ENCODE measurements around the gene ZNF169. TPM values are rescaled to one million over a fixed set of nuclear protein-coding genes. Genes with fewer than 3 reads are reported as not detected.
"Not testable (repeated sequence)": the region's sequence is repeated elsewhere in the genome, so short reads cannot be mapped to it uniquely, and the experiment has no call there.

ZNF169 gene
- total and polyA plus RNA-seq, 2 donors (not counting 1 experiment from before 2014, with no cell fraction given): 19.0 to 26.9 TPM

- H3K4me1 Mint-ChIP-seq; DNase-seq; H3K4me1 ChIP-seq (ENCODE audit: control insufficient read depth in 2 of 2, insufficient read depth in 2 of 2, low read length in 2 of 2); H3K27ac ChIP-seq (ENCODE audit: low read length in 2 of 2); H3K9ac ChIP-seq (ENCODE audit: low read length); H3K4me3 Mint-ChIP-seq; H3K27ac Mint-ChIP-seq; H4K20me1 ChIP-seq (ENCODE audit: control insufficient read depth, insufficient read depth, low read length, poor library complexity, severe bottlenecking); intact Hi-C loops (cut with micrococcal nuclease); H3K79me2 ChIP-seq (ENCODE audit: control insufficient read depth, insufficient read depth, low read length); H3K27me3 Mint-ChIP-seq; H3K9me3 Mint-ChIP-seq (ENCODE audit: insufficient read depth); H3K4me3 ChIP-seq (ENCODE audit: control extremely low read depth in 1 of 5, extremely low read depth in 1 of 5, insufficient read depth in 1 of 5, low read depth in 2 of 5, low read length in 4 of 5); H2AFZ ChIP-seq (ENCODE audit: insufficient read depth, low read depth, low read length, poor library complexity, severe bottlenecking); H3K27me3 ChIP-seq (replicated peaks in 1 of 4; ENCODE audit: control extremely low read depth in 1 of 4, control insufficient read depth in 3 of 4, insufficient read depth in 4 of 4, low read length in 3 of 4); H3K9me3 ChIP-seq (ENCODE audit: control extremely low read depth in 1 of 3, control insufficient read depth in 2 of 3, insufficient read depth in 1 of 3, low read length in 2 of 3); H3K36me3 ChIP-seq (replicated peaks in 1 of 2; ENCODE audit: control extremely low read depth in 1 of 2, control insufficient read depth in 1 of 2, extremely low read depth in 1 of 2, insufficient read depth in 2 of 2, low read length in 1 of 2); POLR2A ChIA-PET; CTCF ChIA-PET; ATAC-seq (ENCODE audit: low read depth); H3K4me2 ChIP-seq (replicated peaks; ENCODE audit: low read depth, low read length, poor library complexity, severe bottlenecking): not testable (repeated sequence)
- no CpG with 5 or more reads among the region's 6 CpGs for WGBS (ENCODE audit: insufficient coverage)
These were observed 80.6 kb downstream of the ZNF169 start for GRCh38 chr9:94339657-94340056.

- ATAC-seq (ENCODE audit: low read depth); H2AFZ ChIP-seq (ENCODE audit: insufficient read depth, low read depth, low read length, poor library complexity, severe bottlenecking); H3K4me3 Mint-ChIP-seq: not testable (repeated sequence)
These were observed 81.7 kb downstream of the ZNF169 start for GRCh38 chr9:94340750-94341149.

GRCh38 chr9:94341703-94342102, 82.6 kb downstream of the ZNF169 start:
- no CpG with 5 or more reads among the region's 2 CpGs for WGBS (ENCODE audit: insufficient coverage)
- H3K27ac ChIP-seq (ENCODE audit: low read length in 2 of 2); H3K4me1 Mint-ChIP-seq; intact Hi-C loops (cut with micrococcal nuclease); POLR2A ChIA-PET; H3K27me3 Mint-ChIP-seq; ATAC-seq (ENCODE audit: low read depth); H3K27me3 ChIP-seq (replicated peaks in 1 of 4; ENCODE audit: control extremely low read depth in 1 of 4, control insufficient read depth in 3 of 4, insufficient read depth in 4 of 4, low read length in 3 of 4); H3K4me3 Mint-ChIP-seq; H3K9me3 Mint-ChIP-seq (ENCODE audit: insufficient read depth); H2AFZ ChIP-seq (ENCODE audit: insufficient read depth, low read depth, low read length, poor library complexity, severe bottlenecking); H3K4me2 ChIP-seq (replicated peaks; ENCODE audit: low read depth, low read length, poor library complexity, severe bottlenecking); H3K4me1 ChIP-seq (ENCODE audit: control insufficient read depth in 2 of 2, insufficient read depth in 2 of 2, low read length in 2 of 2); H3K36me3 ChIP-seq (replicated peaks in 1 of 2; ENCODE audit: control extremely low read depth in 1 of 2, control insufficient read depth in 1 of 2, extremely low read depth in 1 of 2, insufficient read depth in 2 of 2, low read length in 1 of 2); H3K79me2 ChIP-seq (ENCODE audit: control insufficient read depth, insufficient read depth, low read length); CTCF ChIA-PET; H3K27ac Mint-ChIP-seq; H4K20me1 ChIP-seq (ENCODE audit: control insufficient read depth, insufficient read depth, low read length, poor library complexity, severe bottlenecking); H3K9me3 ChIP-seq (ENCODE audit: control extremely low read depth in 1 of 3, control insufficient read depth in 2 of 3, insufficient read depth in 1 of 3, low read length in 2 of 3); DNase-seq; H3K4me3 ChIP-seq (ENCODE audit: control extremely low read depth in 1 of 5, extremely low read depth in 1 of 5, insufficient read depth in 1 of 5, low read depth in 2 of 5, low read length in 4 of 5); H3K9ac ChIP-seq (ENCODE audit: low read length): not testable (repeated sequence)

More at GRCh38 chr9:94340750-94341149, 81.7 kb downstream of the ZNF169 start:
- CTCF ChIA-PET; H3K9me3 ChIP-seq (ENCODE audit: control extremely low read depth in 1 of 3, control insufficient read depth in 2 of 3, insufficient read depth in 1 of 3, low read length in 2 of 3); POLR2A ChIA-PET; H3K9ac ChIP-seq (ENCODE audit: low read length); H3K4me1 Mint-ChIP-seq; H3K4me3 ChIP-seq (ENCODE audit: control extremely low read depth in 1 of 5, extremely low read depth in 1 of 5, insufficient read depth in 1 of 5, low read depth in 2 of 5, low read length in 4 of 5); H3K9me3 Mint-ChIP-seq (ENCODE audit: insufficient read depth); H3K27ac Mint-ChIP-seq; H3K79me2 ChIP-seq (ENCODE audit: control insufficient read depth, insufficient read depth, low read length); DNase-seq; intact Hi-C loops (cut with micrococcal nuclease); H3K4me1 ChIP-seq (ENCODE audit: control insufficient read depth in 2 of 2, insufficient read depth in 2 of 2, low read length in 2 of 2); H4K20me1 ChIP-seq (ENCODE audit: control insufficient read depth, insufficient read depth, low read length, poor library complexity, severe bottlenecking); H3K27me3 ChIP-seq (replicated peaks in 1 of 4; ENCODE audit: control extremely low read depth in 1 of 4, control insufficient read depth in 3 of 4, insufficient read depth in 4 of 4, low read length in 3 of 4); H3K27ac ChIP-seq (ENCODE audit: low read length in 2 of 2); H3K27me3 Mint-ChIP-seq; H3K36me3 ChIP-seq (replicated peaks in 1 of 2; ENCODE audit: control extremely low read depth in 1 of 2, control insufficient read depth in 1 of 2, extremely low read depth in 1 of 2, insufficient read depth in 2 of 2, low read length in 1 of 2); H3K4me2 ChIP-seq (replicated peaks; ENCODE audit: low read depth, low read length, poor library complexity, severe bottlenecking): not testable (repeated sequence)
- WGBS (ENCODE audit: insufficient coverage): no CpG with 5 or more reads among the region's 6 CpGs

GRCh38 chr9:94347451-94347850, 88.4 kb downstream of the ZNF169 start:
- H2AFZ ChIP-seq (ENCODE audit: insufficient read depth, low read depth, low read length, poor library complexity, severe bottlenecking); H3K4me1 Mint-ChIP-seq; intact Hi-C loops (cut with micrococcal nuclease); H3K36me3 ChIP-seq (replicated peaks in 1 of 2; ENCODE audit: control extremely low read depth in 1 of 2, control insufficient read depth in 1 of 2, extremely low read depth in 1 of 2, insufficient read depth in 2 of 2, low read length in 1 of 2); H3K79me2 ChIP-seq (ENCODE audit: control insufficient read depth, insufficient read depth, low read length); H3K4me3 ChIP-seq (ENCODE audit: control extremely low read depth in 1 of 5, extremely low read depth in 1 of 5, insufficient read depth in 1 of 5, low read depth in 2 of 5, low read length in 4 of 5); H3K9ac ChIP-seq (ENCODE audit: low read length); H3K4me2 ChIP-seq (replicated peaks; ENCODE audit: low read depth, low read length, poor library complexity, severe bottlenecking); H3K4me3 Mint-ChIP-seq; ATAC-seq (ENCODE audit: low read depth); H3K27ac Mint-ChIP-seq; H3K9me3 Mint-ChIP-seq (ENCODE audit: insufficient read depth); H3K9me3 ChIP-seq (ENCODE audit: control extremely low read depth in 1 of 3, control insufficient read depth in 2 of 3, insufficient read depth in 1 of 3, low read length in 2 of 3); POLR2A ChIA-PET; CTCF ChIA-PET; H3K27me3 ChIP-seq (replicated peaks in 1 of 4; ENCODE audit: control extremely low read depth in 1 of 4, control insufficient read depth in 3 of 4, insufficient read depth in 4 of 4, low read length in 3 of 4); H3K27me3 Mint-ChIP-seq; H3K27ac ChIP-seq (ENCODE audit: low read length in 2 of 2); H4K20me1 ChIP-seq (ENCODE audit: control insufficient read depth, insufficient read depth, low read length, poor library complexity, severe bottlenecking); H3K4me1 ChIP-seq (ENCODE audit: control insufficient read depth in 2 of 2, insufficient read depth in 2 of 2, low read length in 2 of 2); DNase-seq: not testable (repeated sequence)
- WGBS (ENCODE audit: insufficient coverage): 100% methylated on average over 2 of the region's 16 CpGs

Measured in B cell (primary cell).